Stimulated activated CD8-positive, alpha-beta memory T cell treated with anti-CD3 and anti-CD28 coated beads, Interleukin-12 subunit alpha, Interleukin-12 subunit beta, amount 100 ng/mL, for 24 hours (primary cell): Measurements from ENCODE around the gene SLX4IP.

ENCODE experiments used
- DNase-seq: peaks from one replicate; pipeline ENCODE4 v3.0.0-alpha.2; 2020; ENCODE audit errors: extremely low read depth

SLX4IP gene

DNA sequence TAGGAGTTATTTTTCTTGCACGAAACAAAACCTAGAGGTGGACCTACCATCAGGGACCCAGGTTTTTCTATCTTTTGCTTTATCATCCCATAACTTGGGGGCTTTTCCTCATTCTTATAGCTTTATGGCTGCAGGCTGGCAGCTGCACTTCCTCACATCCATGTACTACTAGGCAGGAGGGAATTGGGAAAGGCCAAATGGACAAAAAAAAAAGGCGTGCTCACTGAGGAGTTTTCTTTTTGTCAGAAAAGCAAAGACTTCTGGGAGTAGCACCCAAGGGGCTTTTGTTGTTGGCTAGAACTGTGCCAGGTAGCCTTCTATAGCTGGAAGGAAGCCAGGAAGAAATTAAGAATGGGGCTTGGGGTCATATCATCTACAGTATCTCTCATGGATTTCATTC is 61.4 kb downstream of the SLX4IP start:
- DNase-seq = no peak

DNA sequence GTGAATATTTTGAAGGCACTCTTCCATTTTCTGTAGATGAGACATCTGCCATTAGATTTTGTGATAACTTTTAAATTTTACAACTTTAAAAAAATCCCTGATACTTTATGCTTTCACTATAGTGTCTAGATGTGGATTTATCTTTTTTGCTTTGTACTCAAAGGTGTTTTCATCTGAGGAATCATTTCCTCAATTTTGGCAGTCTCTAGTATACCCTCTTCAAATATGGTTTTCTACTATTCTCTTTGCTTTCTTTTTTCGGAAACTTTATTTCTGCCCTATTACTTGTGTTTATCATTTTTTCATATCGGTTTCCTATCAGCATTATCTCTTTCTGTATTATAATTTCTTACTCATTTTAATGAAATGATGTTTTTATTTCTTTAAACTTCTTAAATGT is 62.2 kb downstream of the SLX4IP start:
- DNase-seq = no peak

DNA sequence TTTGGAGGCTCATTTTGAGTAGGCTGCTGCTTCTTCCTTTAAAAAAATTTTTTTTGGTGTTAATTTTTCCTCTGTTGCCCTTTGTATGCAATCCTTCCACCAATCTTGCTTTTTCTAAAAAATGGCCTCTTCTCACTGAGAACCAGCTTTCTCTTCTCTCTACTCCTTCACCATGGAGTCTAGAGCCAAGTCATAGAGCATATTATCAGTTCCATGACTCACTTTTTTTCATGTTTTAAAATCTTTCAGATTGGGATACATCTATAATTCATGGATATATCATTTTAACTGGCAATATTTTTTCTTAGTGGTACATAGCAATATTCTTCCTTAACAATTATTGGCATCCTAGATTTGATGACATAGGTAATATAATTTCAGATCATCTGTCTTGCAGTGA is 62.7 kb downstream of the SLX4IP start:
- DNase-seq = no peak

DNA sequence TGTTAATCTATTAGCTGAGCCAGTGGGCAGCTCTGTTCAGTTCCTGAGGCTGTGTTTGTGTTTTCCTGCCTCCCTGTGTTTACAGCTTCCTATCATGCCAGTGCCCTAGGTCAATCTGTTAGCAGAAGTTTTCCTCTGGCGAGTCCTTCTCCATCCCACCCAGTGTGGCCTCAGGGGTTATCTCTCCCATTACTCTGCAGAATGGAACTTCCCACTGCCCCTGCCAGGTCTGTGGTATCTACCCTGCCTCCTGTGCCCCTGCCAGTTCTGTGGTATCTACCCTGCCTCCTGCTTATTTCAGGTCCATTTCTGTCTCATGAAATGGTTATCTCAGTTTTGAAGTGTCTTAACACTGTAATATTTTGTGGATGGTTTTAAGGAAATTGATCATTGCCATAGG is 63.1 kb downstream of the SLX4IP start:
- DNase-seq = no peak

DNA sequence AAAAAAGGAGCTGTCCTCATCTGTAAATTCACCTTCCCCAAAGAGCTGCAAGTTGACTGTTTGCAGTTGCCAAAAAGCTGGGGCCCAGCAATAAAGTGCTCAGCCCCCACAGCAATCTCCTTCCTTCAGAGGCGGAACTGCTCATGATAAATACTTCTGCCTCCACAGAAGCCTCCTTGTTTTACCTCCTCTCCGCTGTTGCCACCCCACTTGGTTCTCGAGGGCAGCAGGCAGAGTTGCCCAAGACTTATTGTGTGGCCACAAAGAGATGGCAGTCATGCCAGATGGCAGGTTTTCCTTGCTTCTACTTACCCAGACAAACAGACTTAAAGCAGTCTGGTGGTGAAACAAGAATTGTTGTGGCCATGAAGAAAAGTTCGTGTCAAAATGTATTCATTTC is 66.3 kb downstream of the SLX4IP start:
- no peak for DNase-seq

DNA sequence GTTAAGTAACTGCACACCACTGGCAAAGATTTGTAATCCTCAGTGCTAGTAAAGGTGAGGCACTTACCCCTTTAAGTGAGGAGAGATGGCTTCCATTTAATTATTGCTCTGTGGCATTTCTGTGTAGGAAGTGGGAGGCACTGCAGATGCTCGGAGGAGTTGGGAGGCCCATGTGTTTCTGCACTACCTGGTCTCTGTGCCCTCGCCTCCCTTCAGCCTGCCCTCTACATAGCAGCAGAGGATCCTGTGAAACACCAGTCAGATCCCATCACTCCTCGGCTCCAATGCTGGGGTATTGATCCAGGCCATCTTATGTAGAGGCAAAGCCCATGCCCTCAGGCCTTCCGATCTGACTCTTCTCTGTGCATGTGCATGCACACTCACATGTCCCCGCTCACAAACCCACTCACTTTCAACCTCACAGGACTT is 67.0 kb downstream of the SLX4IP start:
- DNase-seq = no peak

DNA sequence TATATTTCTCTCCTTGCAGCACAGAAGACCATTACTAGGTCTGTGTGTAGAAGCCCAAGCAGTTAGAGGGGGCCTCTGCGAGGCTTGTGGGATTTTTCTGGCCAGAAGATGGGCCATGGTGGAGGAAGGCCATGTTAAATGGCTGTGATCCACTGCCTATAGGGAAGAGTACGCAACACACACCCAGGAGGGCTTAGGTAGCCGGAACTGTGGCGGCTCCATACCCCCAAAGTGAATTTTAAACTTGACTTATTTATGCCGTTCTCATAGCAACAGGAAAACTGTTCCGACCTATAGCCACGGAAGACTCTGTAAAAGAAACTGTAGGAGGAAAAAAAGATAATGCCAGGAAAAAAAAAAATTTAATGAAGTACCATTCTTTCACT is 69.5 kb downstream of the SLX4IP start:
- DNase-seq = no peak

DNA sequence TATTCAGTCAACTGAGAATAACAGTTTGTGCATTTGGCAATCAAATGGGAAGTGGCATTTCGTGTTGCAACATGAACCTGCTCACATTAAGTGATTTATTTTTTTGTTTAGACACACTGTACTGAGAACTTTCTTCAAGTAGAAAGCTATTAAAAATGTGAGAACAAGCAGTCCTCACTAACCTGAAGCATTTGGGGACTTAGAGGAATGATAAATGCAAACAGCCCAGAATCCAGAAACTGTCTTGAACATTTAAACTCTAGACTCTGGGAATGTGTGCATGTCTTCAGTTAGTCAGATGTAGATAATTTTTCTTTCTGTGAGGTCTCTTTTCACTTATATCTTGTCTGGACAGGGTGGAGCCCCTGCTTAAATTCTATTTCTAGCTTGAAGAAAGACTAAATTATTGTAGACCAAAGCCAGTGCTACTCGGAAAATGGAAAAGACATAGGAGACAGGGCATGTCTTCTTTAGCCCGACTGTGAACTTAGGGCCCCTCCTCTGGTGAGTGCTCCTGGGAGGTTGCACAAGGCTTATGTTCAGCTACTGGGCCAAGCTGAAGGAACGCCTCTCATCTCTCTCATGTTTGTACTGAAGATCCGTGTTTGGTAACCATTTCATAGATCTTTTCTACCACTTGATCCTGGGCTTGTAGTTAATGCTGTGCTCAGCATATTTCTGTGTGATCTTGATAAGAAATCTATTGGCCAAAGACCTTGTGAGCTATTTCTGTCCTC is 70.1 kb downstream of the SLX4IP start:
- no peak for DNase-seq

DNA sequence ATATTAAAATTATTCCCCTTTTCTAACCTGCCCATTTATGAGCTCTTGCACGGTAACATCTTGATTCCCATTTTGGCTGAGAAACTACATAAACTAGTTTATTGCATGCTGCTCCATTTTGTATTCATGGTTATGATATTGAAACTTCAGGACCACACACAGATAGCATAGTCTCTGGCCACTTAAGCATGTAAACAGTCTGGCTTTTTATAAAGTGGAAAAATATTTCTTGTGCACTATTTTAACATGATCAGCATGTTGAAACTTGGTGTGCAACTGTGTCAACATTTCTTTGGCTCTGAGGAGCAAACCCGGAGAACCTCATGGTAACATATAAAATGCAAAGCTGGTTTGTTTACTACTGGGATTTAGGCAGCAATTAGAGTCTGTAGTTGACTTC is 70.7 kb downstream of the SLX4IP start:
- DNase-seq = no peak

DNA sequence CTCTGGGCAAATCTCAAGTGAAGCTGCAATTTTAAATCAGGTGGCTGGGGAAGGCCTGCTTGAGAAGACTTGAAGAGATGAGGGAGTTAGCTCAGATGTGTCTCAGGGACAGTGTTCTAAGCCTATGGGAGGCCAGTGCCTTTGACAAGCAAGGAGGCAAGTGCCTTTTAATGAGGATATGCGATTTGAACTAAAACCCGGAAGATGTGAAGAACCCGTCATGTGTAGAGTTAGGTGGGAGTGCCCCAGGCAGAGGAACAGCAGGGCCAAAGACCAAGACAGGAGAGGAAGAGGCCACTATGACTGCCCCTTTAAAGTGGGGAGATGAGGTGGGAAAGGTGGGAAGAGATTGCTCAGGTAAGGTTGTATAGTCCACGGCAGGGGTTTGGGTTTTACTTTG is 71.9 kb downstream of the SLX4IP start:
- DNase-seq = no peak

DNA sequence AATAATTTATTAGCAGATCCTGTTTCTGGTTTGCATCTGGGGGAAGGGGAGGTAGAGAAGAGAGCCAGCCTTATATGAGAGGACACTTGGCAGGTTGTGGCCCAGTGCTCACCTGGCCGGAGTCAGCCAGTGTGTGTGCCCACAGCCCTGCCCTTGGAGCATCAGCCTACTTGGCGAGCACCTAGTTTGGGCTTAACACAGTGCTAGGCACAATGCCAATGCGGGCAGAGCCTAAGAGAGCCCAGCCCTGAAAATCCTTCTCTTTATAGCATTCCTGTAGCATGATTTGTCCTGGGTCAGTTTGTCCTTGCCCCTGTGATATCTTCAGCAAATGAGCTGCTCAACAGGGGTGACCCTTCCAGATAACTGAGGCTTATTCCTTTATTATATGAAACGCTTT is 73.0 kb downstream of the SLX4IP start:
- DNase-seq = no peak

DNA sequence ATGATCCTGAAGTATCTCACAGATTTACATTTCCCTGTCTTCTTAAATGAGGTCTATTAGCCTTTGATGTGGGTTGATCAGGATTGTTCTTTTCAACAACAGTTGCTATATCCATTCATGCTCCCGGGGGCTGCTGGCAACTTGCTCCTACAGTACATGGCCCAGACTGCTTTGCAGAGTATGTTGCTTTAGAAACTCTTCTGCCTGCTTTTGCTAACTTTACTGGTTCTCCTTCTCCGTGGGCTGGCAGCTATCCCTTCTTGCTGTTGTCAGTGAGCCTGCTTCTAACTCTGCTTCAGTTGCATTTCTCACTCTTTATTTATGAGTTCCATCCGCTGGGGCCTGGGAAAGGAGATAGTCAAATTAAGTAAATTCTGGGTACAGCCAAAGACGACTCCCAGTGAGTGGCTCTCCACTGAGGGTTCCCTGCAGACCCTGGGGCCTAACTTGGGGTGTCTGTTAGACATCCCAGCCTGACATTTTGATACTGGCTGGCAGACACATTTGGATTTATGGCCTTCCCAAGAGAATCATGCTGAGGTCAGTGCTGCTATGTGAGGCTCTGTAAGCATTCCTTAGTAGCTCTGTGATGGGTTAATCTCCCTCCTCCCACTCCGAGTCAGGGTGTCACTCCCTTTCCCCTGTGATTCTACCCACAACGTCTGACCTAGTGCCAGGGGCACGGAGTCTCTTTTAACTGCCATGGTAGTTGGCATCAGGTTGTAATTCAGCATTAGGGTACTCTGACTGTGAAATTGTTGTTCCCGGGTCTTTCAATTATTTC is 73.6 kb downstream of the SLX4IP start:
- no peak for DNase-seq

DNA sequence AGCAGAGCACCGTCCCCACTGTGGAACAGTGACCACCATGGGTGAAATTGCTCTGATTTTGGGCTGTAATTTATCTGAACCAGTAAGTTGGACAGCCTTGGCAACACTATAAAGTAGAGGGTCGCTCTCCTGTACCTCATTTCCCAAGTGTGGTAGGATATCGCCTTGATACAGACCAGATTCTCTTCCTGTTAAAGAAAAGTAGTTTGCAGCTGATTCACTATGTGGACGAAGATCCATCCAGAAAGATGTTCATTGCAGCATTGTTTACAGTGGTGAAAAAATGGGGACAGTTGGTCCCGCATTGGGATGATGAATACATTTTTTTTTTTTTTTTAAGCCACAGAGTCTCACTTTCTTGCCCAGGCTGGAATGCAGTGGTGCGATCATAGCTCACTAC is 74.3 kb downstream of the SLX4IP start:
- no peak for DNase-seq

DNA sequence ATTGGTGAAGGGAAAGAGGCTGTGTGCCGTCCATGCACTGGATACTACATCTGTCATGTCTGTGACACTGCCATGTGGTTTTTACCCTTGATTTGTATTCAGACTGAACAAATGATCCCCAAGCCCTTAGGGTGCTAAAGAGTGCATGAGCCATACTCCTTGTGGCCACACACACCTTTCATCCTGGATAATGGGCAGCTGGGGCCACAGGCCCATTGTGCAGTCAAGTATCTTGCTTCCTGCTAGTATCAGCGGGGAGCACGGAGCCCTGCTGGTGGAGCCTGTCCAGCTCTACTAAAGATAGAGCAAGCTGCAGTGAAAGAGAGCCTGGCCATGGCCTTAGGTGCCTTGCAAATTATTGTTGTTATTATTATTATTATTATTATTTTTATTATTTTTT is 75.1 kb downstream of the SLX4IP start:
- DNase-seq = no peak

DNA sequence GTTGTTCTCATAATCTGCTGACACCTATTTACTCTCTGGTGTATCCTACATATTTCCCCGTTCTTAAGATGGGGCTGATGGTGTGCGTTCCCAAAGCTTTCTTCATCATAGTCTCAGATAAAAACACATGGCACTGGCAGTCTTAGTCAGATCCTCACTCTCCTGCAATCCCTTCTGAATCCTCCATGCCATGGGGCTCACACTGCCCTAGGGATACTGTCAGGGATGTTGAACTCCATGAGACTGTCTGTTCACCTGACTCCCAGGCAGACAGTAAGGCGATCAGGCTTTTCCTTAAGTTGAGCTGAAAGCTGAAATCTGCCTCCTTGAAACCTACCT is 76.0 kb downstream of the SLX4IP start:
- DNase-seq = no peak

DNA sequence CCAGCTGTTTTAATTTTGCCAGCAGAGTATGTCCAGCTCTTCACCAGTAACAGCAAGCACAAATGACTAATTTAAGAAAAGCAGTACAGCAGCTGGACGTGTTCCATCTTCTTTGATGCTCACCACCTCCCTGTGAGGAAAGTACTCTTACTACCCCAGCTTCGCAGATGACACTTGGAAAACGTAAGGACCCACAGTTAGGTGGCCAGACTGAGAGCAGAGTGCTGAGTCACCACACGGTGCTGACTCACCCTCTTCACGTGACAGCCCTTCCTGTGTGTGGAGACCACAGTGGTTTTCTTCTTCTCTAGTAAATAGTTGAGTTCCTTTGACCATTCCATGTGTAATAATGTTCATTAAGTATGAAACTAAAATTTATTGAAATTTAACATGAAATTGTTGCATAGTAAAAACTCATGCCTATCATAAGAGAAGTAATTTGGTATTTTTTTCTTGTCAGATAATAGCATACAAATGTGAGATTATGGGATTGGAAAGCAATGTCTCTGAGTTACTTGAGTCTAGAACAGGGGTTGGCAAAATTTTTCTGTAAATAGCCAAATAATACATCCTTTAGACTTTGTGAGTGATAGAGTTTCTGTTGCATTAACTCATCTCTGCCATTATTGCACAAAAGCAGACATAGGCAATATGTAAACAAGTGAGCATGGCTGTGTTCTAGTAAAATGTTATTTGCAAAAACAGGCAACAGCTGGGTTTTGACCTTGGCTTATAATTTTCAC is 76.6 kb downstream of the SLX4IP start:
- peak; percentile 46 for DNase-seq

DNA sequence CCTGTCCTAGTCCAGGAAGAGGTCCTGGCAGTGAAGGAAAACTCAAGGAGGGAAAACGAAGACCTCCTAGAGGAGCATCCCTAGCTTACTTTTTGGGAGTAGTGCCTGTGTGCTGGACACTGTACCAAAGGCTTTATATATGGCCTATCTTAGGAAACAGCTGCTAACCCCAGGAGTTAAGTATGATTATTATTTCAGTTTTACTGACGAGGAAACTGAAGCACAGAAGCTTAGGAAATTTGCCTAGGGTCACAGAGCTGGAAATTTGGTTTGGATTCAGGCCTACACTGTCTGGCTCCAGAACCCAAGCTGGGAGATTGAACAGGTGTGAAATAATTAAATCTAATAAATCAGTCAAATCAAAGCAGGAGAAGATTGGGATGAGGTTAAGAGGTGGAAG is 78.0 kb downstream of the SLX4IP start:
- no peak for DNase-seq

DNA sequence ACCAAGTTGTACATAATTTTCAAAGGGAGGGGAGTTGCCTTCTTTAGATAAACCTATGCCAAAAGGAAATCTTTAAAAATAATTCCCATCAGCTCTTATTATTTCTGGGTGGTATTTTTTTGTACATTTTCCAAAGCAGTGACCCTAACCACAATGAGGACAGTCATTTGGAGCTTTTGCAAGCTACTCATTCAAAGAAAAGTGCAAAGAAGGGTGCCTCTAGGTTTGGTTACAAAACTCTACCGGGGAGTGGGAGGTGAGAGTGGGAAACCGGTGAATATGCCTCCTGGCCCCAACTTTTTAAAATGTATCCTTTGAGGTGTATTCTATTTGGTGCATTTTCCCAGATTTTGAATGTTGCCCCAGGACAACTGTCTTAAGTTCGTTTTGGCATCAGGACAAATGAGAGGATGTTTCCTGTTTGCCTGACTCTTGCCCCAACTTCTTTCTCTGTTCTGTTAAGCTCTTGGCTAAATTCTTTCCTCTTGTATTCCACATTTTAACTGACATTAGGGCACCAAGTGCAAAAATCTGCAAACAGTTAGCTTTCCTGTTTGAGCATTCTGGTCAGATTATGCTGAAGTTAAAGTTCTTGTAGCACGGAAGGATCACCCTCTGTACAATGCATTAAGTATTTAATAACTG is 78.9 kb downstream of the SLX4IP start:
- DNase-seq = no peak

DNA sequence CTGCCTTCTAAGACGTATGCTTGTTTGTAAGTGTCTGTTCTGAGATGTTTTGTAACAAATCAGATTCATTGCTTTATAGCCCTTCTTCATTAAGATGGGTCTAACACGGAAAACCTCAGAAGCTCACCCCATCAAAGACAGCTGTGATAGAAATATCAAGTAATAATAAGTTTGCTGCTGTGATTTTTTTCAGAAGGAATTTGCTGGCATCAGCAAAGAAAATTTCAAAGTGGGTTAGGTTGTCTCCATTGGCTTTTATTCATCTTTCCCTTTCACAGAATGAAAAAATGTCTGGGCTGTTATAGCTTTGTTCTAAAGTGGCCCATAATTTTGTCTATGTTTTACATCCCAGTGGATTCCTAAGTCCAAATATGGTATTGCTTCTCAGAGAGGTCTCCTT is 81.4 kb downstream of the SLX4IP start:
- DNase-seq = no peak

DNA sequence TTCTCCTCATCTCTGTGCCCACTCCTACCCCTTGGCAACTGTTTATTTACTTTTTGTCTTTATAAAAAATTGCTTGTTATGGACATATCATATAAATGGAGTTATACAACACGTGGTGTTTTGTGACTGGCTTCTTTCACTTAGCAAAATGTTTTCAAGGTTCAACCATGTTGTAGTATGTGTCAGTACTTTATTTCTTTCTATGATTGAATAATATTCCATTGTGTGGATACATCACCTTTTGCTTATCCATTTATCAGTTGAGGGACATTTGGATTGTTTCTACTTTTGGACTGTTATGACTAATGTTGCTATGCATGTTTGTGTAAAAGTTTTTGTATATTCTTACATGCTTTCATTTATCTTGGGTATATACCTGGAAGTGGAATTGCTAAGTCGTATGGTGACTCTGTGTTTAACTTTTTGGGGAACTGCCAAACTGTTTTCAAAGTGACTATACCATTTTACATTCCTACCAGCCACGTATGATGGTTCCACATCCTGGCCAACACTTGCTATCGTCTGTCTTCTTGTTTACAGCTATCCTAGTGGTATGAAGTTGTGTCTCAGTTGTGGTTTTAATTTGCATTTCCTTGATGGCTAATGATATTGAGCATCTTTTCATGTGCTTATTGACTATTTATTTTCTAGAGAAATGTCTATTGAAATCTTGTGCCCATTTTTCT is 84.4 kb downstream of the SLX4IP start:
- DNase-seq = no peak

DNA sequence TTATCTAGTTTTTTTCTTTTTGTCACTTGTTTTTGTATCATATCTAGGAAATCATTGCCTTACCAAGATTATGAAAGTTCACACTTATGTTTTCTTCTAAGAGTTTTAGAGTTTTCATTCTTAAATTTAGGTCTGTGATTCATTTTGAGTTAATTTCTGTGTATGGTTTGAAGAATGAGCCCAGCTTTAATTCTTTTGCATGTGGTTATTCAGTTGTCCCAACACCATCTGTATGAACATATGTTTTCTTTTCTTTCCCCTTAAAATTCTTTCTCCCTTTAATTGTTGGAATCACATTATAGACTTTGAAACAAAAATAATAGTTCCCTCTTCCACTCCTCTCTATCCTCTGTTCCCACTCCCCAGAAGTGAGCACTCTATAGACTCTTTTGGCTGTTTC is 85.4 kb downstream of the SLX4IP start:
- no peak for DNase-seq
